ENCODE results near the gene APOA5. TPM values are rescaled to one million over a fixed set of nuclear protein-coding genes. Genes with fewer than 3 reads are reported as not detected.

The APOA5 gene
- total and polyA plus RNA-seq, 2 of the 13 experiments (the other 11 are each of a cell fraction or from before 2014, with no cell fraction given), result 44.0 to 49.1 TPM

- no peak for TF ChIP-seq ZBTB8A (CRISPR knock-in tag; IDR thresholded peaks at IDR 0.05; ENCODE audit: borderline replicate concordance, low read depth)
- TF ChIP-seq ZNF274 (CRISPR knock-in tag; IDR thresholded peaks at IDR 0.05), result peak; percentile 70
- 0 out of 2 replicates have a peak, but pooled peaks have one; percentile 40 for TF ChIP-seq AFF4 (CRISPR knock-in tag; IDR thresholded peaks at IDR 0.05)
- no peak for TF ChIP-seq HOXD1 (CRISPR knock-in tag; IDR thresholded peaks at IDR 0.05)
- TF ChIP-seq SPEN (CRISPR knock-in tag; IDR thresholded peaks at IDR 0.05; ENCODE audit: low read depth), result peak; percentile 71
- TF ChIP-seq ZFYVE20 (CRISPR knock-in tag; IDR thresholded peaks at IDR 0.05; ENCODE audit: borderline replicate concordance, low read depth), result no peak
- TF ChIP-seq TFAP4 (IDR thresholded peaks at IDR 0.05; ENCODE audit: borderline replicate concordance, low read depth), result peak; percentile 55
- TF ChIP-seq NCOA5 (CRISPR knock-in tag; IDR thresholded peaks at IDR 0.05), result no peak
- no peak for TF ChIP-seq RFXANK (CRISPR knock-in tag; IDR thresholded peaks at IDR 0.05)
- 0 out of 2 replicates have a peak, but pooled peaks have one; percentile 52 for TF ChIP-seq ZNF547 (CRISPR knock-in tag; IDR thresholded peaks at IDR 0.05)
- no peak for TF ChIP-seq ZNF792 (CRISPR knock-in tag; IDR thresholded peaks at IDR 0.05)
- TF ChIP-seq ZNF280B (CRISPR knock-in tag; IDR thresholded peaks at IDR 0.05; ENCODE audit: borderline replicate concordance), result no peak
- TF ChIP-seq MTERF4 (CRISPR knock-in tag; IDR thresholded peaks at IDR 0.05), result peak; percentile 41; the same call in 1 of the 2 replicates
- TF ChIP-seq PHF20 (CRISPR knock-in tag; IDR thresholded peaks at IDR 0.05), result no peak
- 0 out of 2 replicates have a peak, but pooled peaks have one; percentile 40 for TF ChIP-seq JUN (CRISPR knock-in tag; IDR thresholded peaks at IDR 0.05)
- no peak for TF ChIP-seq SNAPC4 (CRISPR knock-in tag; IDR thresholded peaks at IDR 0.05)
Measured at GRCh38 chr11:116792144-116792868, 627 bp upstream of the APOA5 start (continued).

Data from HepG2 (cell line).